ENCODE results near the gene PIP5K1C. TPM values are rescaled to one million over a fixed set of nuclear protein-coding genes. Genes with fewer than 3 reads are reported as not detected.

The PIP5K1C gene
- total and polyA plus RNA-seq, 10 of the 15 experiments (the other 5 are each of a cell fraction or from before 2014, with no cell fraction given): 0.39 to 19.6 (median 5.3) TPM

DNA sequence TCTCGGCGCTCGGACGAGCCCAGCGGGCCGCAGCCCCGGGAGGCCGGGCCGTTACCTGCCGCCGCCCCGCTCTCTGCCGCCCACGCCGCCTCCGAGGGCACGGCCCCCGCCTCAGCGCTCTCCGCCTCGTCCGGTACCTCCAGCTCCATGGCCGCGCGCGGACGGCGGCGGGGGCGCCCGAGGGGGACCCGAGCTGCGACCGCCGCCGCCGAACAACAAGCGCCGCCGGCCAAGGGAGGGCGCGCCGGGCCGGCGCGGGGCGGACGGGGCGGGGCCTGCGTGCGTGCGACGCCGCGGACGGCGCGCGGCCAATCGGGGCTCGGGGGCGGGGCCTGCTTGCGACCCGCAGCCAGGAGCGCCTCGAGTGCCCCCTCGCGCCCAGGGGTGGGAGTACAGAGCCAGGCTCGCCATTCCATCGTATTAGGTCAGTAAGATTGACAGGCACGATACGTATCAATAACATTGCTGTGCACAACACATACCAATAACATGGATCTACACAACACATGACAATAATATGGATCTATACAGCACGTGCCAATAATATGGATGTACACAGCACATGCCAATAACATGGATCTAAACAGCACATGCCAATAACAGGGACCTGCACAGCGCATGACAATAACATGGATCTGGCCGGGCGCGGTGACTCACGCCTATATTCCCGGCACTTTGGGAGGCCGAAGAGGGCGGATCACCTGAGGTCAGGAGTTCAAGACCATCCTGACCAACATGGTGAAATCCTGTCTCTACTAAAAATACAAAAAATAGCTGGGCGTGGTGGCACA lies at the start of gene PIP5K1C (continued):
- TF ChIP-seq, protein P1, sequence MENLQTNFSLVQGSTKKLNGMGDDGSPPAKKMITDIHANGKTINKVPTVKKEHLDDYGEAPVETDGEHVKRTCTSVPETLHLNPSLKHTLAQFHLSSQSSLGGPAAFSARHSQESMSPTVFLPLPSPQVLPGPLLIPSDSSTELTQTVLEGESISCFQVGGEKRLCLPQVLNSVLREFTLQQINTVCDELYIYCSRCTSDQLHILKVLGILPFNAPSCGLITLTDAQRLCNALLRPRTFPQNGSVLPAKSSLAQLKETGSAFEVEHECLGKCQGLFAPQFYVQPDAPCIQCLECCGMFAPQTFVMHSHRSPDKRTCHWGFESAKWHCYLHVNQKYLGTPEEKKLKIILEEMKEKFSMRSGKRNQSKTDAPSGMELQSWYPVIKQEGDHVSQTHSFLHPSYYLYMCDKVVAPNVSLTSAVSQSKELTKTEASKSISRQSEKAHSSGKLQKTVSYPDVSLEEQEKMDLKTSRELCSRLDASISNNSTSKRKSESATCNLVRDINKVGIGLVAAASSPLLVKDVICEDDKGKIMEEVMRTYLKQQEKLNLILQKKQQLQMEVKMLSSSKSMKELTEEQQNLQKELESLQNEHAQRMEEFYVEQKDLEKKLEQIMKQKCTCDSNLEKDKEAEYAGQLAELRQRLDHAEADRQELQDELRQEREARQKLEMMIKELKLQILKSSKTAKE (IDR thresholded peaks at IDR 0.05; ENCODE audit: low read depth, poor library complexity, severe bottlenecking): no peak
- no peak for TF ChIP-seq CHD4 (IDR thresholded peaks at IDR 0.05)
- no peak for TF ChIP-seq ETV6 (conservative IDR thresholded peaks at IDR 0.05 in 1 of 2, IDR thresholded peaks at IDR 0.05 in 1 of 2; ENCODE audit: borderline replicate concordance in 1 of 2, low read depth in 1 of 2)
- TF ChIP-seq NR2C2 (IDR thresholded peaks at IDR 0.05; ENCODE audit: borderline replicate concordance, control insufficient read depth, insufficient read length, low read depth): no peak
- no peak for TF ChIP-seq TCF12 (IDR thresholded peaks at IDR 0.05; ENCODE audit: low read depth, low read length)
- TF ChIP-seq, protein P2, sequence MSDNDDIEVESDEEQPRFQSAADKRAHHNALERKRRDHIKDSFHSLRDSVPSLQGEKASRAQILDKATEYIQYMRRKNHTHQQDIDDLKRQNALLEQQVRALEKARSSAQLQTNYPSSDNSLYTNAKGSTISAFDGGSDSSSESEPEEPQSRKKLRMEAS (IDR thresholded peaks at IDR 0.05; ENCODE audit: low read depth, low read length): no peak
- no peak for TF ChIP-seq ZNF24 (IDR thresholded peaks at IDR 0.05)
- TF ChIP-seq EZH2 (IDR thresholded peaks at IDR 0.05; ENCODE audit: borderline replicate concordance, control insufficient read depth, low read depth, low read length): no peak
- no peak for TF ChIP-seq EED (IDR thresholded peaks at IDR 0.05; ENCODE audit: low read depth)
- TF ChIP-seq CBX3 (IDR thresholded peaks at IDR 0.05; ENCODE audit: borderline replicate concordance, low read depth): no peak
- TF ChIP-seq POLR2AphosphoS5 (IDR thresholded peaks at IDR 0.05; ENCODE audit: low read length): no peak
- TF ChIP-seq, protein P3, sequence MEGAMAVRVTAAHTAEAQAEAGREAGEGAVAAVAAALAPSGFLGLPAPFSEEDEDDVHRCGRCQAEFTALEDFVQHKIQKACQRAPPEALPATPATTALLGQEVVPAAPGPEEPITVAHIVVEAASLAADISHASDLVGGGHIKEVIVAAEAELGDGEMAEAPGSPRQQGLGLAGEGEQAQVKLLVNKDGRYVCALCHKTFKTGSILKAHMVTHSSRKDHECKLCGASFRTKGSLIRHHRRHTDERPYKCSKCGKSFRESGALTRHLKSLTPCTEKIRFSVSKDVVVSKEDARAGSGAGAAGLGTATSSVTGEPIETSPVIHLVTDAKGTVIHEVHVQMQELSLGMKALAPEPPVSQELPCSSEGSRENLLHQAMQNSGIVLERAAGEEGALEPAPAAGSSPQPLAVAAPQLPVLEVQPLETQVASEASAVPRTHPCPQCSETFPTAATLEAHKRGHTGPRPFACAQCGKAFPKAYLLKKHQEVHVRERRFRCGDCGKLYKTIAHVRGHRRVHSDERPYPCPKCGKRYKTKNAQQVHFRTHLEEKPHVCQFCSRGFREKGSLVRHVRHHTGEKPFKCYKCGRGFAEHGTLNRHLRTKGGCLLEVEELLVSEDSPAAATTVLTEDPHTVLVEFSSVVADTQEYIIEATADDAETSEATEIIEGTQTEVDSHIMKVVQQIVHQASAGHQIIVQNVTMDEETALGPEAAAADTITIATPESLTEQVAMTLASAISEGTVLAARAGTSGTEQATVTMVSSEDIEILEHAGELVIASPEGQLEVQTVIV (IDR thresholded peaks at IDR 0.05; ENCODE audit: borderline replicate concordance, partially characterized antibody): no peak
- peak; percentile 33 for TF ChIP-seq IKZF1 (conservative IDR thresholded peaks at IDR 0.05)
- TF ChIP-seq POLR2AphosphoS2 (IDR thresholded peaks at IDR 0.05; ENCODE audit: low read depth, low read length): no peak
- TF ChIP-seq CREB1 (IDR thresholded peaks at IDR 0.05; ENCODE audit: low read depth): peak; percentile 34; the same call in 1 of the 2 replicates
- TF ChIP-seq CBFB (IDR thresholded peaks at IDR 0.05; ENCODE audit: low read depth): no peak
- TF ChIP-seq, protein P4, sequence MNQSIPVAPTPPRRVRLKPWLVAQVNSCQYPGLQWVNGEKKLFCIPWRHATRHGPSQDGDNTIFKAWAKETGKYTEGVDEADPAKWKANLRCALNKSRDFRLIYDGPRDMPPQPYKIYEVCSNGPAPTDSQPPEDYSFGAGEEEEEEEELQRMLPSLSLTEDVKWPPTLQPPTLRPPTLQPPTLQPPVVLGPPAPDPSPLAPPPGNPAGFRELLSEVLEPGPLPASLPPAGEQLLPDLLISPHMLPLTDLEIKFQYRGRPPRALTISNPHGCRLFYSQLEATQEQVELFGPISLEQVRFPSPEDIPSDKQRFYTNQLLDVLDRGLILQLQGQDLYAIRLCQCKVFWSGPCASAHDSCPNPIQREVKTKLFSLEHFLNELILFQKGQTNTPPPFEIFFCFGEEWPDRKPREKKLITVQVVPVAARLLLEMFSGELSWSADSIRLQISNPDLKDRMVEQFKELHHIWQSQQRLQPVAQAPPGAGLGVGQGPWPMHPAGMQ (IDR thresholded peaks at IDR 0.05; ENCODE audit: borderline replicate concordance): no peak
- TF ChIP-seq LARP7 (IDR thresholded peaks at IDR 0.05): 0 out of 2 replicates have a peak, but pooled peaks have one; percentile 35
- no peak for TF ChIP-seq ZNF622 (IDR thresholded peaks at IDR 0.05)
